ENCODE measurements around the gene FAM204A.

The FAM204A gene

DNA sequence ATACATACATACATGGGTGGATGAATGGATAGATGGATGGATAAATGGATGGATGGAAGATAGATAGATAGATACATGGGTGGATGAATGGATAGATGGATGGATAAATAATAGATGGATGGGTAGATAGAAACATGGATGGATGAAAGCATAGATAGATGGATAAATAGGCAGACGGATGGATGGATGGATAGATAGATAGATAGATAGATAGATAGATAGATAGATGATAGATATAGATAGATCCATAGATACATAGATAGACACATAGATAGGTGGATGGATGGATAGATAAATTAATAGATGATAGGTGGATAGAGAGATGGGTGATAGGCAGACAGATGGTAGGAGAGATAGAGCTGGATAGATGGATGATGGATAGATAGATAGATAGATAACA lies 68.5 kb downstream of the FAM204A start:
- Histone ChIP-seq H3K4ac (ENCODE audit: low read length) (no peak overlapping the region), H3K4me1 (ENCODE audit: control insufficient read depth in 2 of 2, insufficient read depth in 1 of 2, low read depth in 1 of 2, low read length in 2 of 2) (peaks cover 3 to 7% of the 10 kb centered on the region in 2 donors), H2AK5ac (ENCODE audit: low read depth, low read length) (no peak overlapping the region), H2BK15ac (ENCODE audit: low read length) (no peak overlapping the region), H3K18ac (ENCODE audit: low read length) (no peak overlapping the region), H3K14ac (ENCODE audit: low read length) (no peak overlapping the region), H3K36me3 (replicated peaks in 1 of 2; ENCODE audit: control insufficient read depth in 2 of 2, insufficient read depth in 2 of 2, low read length in 2 of 2) (peaks cover 0 to 1% of the 10 kb centered on the region in 2 donors), H2BK120ac (ENCODE audit: low read depth, low read length) (no peak overlapping the region), H3K27ac (replicated peaks; ENCODE audit: low read length) (no peak overlapping the region), H2BK5ac (ENCODE audit: low read length) (no peak overlapping the region), H4K8ac (ENCODE audit: low read depth, low read length) (no peak overlapping the region), H2AFZ (ENCODE audit: low read length) (no peak overlapping the region), H3K4me3 (ENCODE audit: low read length in 2 of 2) (no peak overlapping the region), H3K9ac (ENCODE audit: low read depth, low read length, poor library complexity) (no peak overlapping the region), H4K91ac (ENCODE audit: low read depth, low read length, poor library complexity) (no peak overlapping the region), H3K9me3 (replicated peaks in 1 of 2; ENCODE audit: control insufficient read depth in 2 of 2, insufficient read depth in 1 of 2, low read depth in 1 of 2, low read length in 2 of 2) (peaks cover 0 to 5% of the 10 kb centered on the region in 2 donors), H3K79me1 (ENCODE audit: low read depth, low read length) (no peaks in the 10 kb centered on the region), H3K23ac (ENCODE audit: low read depth, low read length, poor library complexity) (no peak overlapping the region), H2BK12ac (ENCODE audit: low read length) (no peak overlapping the region), H3K27me3 (ENCODE audit: control insufficient read depth in 3 of 3, insufficient read depth in 3 of 3, low read depth in 1 of 3, low read length in 3 of 3) (peaks cover 0 to 37% (median 0%) of the 10 kb centered on the region in 3 experiments), H3K4me2 (ENCODE audit: insufficient read depth, low read length, poor library complexity, severe bottlenecking) (no peak overlapping the region)
- no peak for DNase-seq (ENCODE audit: low spot score)
- no CpG with 5 or more reads among the region's 1 CpG for WGBS, 2 donors (ENCODE audit: extremely low coverage in 2 of 2, insufficient read length in 2 of 2, insufficient replicate concordance in 1 of 2)

DNA sequence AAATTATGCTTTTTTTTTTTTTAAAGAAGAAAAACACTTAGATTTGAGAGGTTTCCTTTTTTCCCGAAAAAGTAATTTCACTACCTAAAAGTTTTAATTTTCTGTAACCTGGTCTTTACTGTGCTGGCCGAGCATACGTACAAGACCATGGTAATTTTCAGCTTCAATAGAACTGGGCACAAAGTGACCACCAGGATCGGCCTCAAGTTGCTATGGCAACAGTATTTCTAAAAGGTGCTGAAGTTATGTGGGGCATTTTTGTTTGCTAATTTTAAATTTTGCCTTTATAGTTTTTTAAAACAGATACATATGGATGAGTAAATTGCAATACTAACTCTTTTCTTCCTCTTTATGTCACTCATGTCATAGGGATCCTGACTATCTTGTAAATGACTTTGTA lies 69.4 kb downstream of the FAM204A start:
- Histone ChIP-seq H3K9ac (ENCODE audit: low read depth, low read length, poor library complexity) (no peak overlapping the region), H3K4me2 (ENCODE audit: insufficient read depth, low read length, poor library complexity, severe bottlenecking) (no peak overlapping the region), H3K14ac (ENCODE audit: low read length) (no peak overlapping the region), H3K27me3 (ENCODE audit: control insufficient read depth in 3 of 3, insufficient read depth in 3 of 3, low read depth in 1 of 3, low read length in 3 of 3) (peaks cover 0 to 44% (median 0%) of the 10 kb centered on the region in 3 experiments), H3K4ac (ENCODE audit: low read length) (no peak overlapping the region), H2BK5ac (ENCODE audit: low read length) (no peak overlapping the region), H2BK15ac (ENCODE audit: low read length) (no peak overlapping the region), H2BK120ac (ENCODE audit: low read depth, low read length) (no peak overlapping the region), H4K8ac (ENCODE audit: low read depth, low read length) (no peak overlapping the region), H3K4me3 (ENCODE audit: low read length in 2 of 2) (no peak overlapping the region), H2BK12ac (ENCODE audit: low read length) (no peak overlapping the region), H2AFZ (ENCODE audit: low read length) (peak overlapping the region; percentile 82), H3K23ac (ENCODE audit: low read depth, low read length, poor library complexity) (no peak overlapping the region), H3K9me3 (replicated peaks in 1 of 2; ENCODE audit: control insufficient read depth in 2 of 2, insufficient read depth in 1 of 2, low read depth in 1 of 2, low read length in 2 of 2) (peaks cover 0 to 1% of the 10 kb centered on the region in 2 donors), H2AK5ac (ENCODE audit: low read depth, low read length) (no peak overlapping the region), H3K27ac (replicated peaks; ENCODE audit: low read length) (no peak overlapping the region), H3K79me1 (ENCODE audit: low read depth, low read length) (no peaks in the 10 kb centered on the region), H4K91ac (ENCODE audit: low read depth, low read length, poor library complexity) (no peak overlapping the region), H3K36me3 (replicated peaks in 1 of 2; ENCODE audit: control insufficient read depth in 2 of 2, insufficient read depth in 2 of 2, low read length in 2 of 2) (peaks cover 0 to under 1% of the 10 kb centered on the region in 2 donors), H3K18ac (ENCODE audit: low read length) (no peak overlapping the region), H3K4me1 (ENCODE audit: control insufficient read depth in 2 of 2, insufficient read depth in 1 of 2, low read depth in 1 of 2, low read length in 2 of 2) (peaks cover 3 to 7% of the 10 kb centered on the region in 2 donors)
- no CpG with 5 or more reads among the region's 4 CpGs for WGBS, 2 donors (ENCODE audit: extremely low coverage in 2 of 2, insufficient read length in 2 of 2, insufficient replicate concordance in 1 of 2)
- no peak for DNase-seq (ENCODE audit: low spot score)

DNA sequence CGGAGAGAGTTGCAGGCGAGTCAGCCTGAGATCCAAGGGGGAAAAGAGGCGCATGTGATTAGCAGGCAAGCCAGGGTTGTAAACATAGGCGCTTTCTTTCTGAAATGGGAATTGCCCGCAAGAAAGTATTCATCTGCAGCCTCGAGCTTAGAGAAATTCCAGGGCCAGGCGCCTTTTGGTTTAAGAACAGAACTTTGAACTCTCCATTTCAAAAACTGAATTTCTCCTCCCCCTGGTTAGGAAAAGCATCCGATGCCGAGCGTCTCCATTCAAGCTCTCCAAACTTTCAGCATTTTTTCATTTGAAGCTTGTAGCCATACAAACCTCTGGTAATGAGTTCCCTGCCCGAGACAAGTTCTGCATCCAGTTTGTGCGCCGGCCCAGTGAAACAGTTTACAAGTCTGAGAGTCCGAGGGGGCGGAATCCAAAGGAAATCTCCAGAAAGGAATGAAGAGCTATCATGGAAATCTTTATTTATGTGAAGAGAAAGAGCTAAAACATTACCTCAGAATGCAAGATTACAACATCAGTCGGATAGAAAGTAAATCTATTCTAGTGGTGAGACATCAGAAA lies 69.9 kb downstream of the FAM204A start:
- H2AK5ac ChIP-seq (ENCODE audit: low read depth, low read length), result no peak overlapping the region
- H3K4me1 ChIP-seq (ENCODE audit: control insufficient read depth in 2 of 2, insufficient read depth in 1 of 2, low read depth in 1 of 2, low read length in 2 of 2), result peaks cover 3 to 7% of the 10 kb centered on the region in 2 donors
- no peaks in the 10 kb centered on the region for H3K36me3 ChIP-seq (replicated peaks in 1 of 2; ENCODE audit: control insufficient read depth in 2 of 2, insufficient read depth in 2 of 2, low read length in 2 of 2)
- no peak overlapping the region for H4K8ac ChIP-seq (ENCODE audit: low read depth, low read length)
- H3K27me3 ChIP-seq (ENCODE audit: control insufficient read depth in 3 of 3, insufficient read depth in 3 of 3, low read depth in 1 of 3, low read length in 3 of 3), result peaks cover 0 to 47% (median 0%) of the 10 kb centered on the region in 3 experiments
- no peak overlapping the region for H3K9ac ChIP-seq (ENCODE audit: low read depth, low read length, poor library complexity)
- H4K91ac ChIP-seq (ENCODE audit: low read depth, low read length, poor library complexity), result no peak overlapping the region
- no CpG with 5 or more reads among the region's 16 CpGs for WGBS, 2 donors (ENCODE audit: extremely low coverage in 2 of 2, insufficient read length in 2 of 2, insufficient replicate concordance in 1 of 2)
- no peak overlapping the region for H3K23ac ChIP-seq (ENCODE audit: low read depth, low read length, poor library complexity)
- H2BK5ac ChIP-seq (ENCODE audit: low read length), result no peak overlapping the region
- H2BK12ac ChIP-seq (ENCODE audit: low read length), result no peak overlapping the region
- no peak for DNase-seq (ENCODE audit: low spot score)
- H3K14ac ChIP-seq (ENCODE audit: low read length), result no peak overlapping the region
- no peaks in the 10 kb centered on the region for H3K9me3 ChIP-seq (replicated peaks in 1 of 2; ENCODE audit: control insufficient read depth in 2 of 2, insufficient read depth in 1 of 2, low read depth in 1 of 2, low read length in 2 of 2)
- no peak overlapping the region for H3K4ac ChIP-seq (ENCODE audit: low read length)
- peak overlapping the region; percentile 69 for H3K27ac ChIP-seq (replicated peaks; ENCODE audit: low read length)
- no peaks in the 10 kb centered on the region for H3K79me1 ChIP-seq (ENCODE audit: low read depth, low read length)
- H3K4me2 ChIP-seq (ENCODE audit: insufficient read depth, low read length, poor library complexity, severe bottlenecking), result no peak overlapping the region
- no peak overlapping the region for H3K18ac ChIP-seq (ENCODE audit: low read length)
- peak overlapping the region; percentile 82 for H2AFZ ChIP-seq (ENCODE audit: low read length)
- H3K4me3 ChIP-seq (ENCODE audit: low read length in 2 of 2), result peak overlapping the region in 1 of 2 donors; percentile 5
- no peak overlapping the region for H2BK15ac ChIP-seq (ENCODE audit: low read length)
- no peak overlapping the region for H2BK120ac ChIP-seq (ENCODE audit: low read depth, low read length)

GRCh38 chr10:118271671-118272070 lies 70.5 kb downstream of the FAM204A start:
- Histone ChIP-seq H2BK5ac (ENCODE audit: low read length) (no peak overlapping the region), H2BK120ac (ENCODE audit: low read depth, low read length) (no peak overlapping the region), H2AK5ac (ENCODE audit: low read depth, low read length) (no peak overlapping the region), H3K9ac (ENCODE audit: low read depth, low read length, poor library complexity) (no peak overlapping the region), H3K79me1 (ENCODE audit: low read depth, low read length) (no peaks in the 10 kb centered on the region), H3K4me1 (ENCODE audit: control insufficient read depth in 2 of 2, insufficient read depth in 1 of 2, low read depth in 1 of 2, low read length in 2 of 2) (peaks cover 3 to 7% of the 10 kb centered on the region in 2 donors), H3K14ac (ENCODE audit: low read length) (no peak overlapping the region), H3K4ac (ENCODE audit: low read length) (no peak overlapping the region), H4K91ac (ENCODE audit: low read depth, low read length, poor library complexity) (no peak overlapping the region), H3K27ac (replicated peaks; ENCODE audit: low read length) (peak overlapping the region; percentile 69), H3K27me3 (ENCODE audit: control insufficient read depth in 3 of 3, insufficient read depth in 3 of 3, low read depth in 1 of 3, low read length in 3 of 3) (peaks cover 0 to 49% (median 0%) of the 10 kb centered on the region in 3 experiments), H3K18ac (ENCODE audit: low read length) (no peak overlapping the region), H2BK12ac (ENCODE audit: low read length) (no peak overlapping the region), H4K8ac (ENCODE audit: low read depth, low read length) (no peak overlapping the region), H2BK15ac (ENCODE audit: low read length) (no peak overlapping the region), H3K4me3 (ENCODE audit: low read length in 2 of 2) (peak overlapping the region in 1 of 2 donors; percentile 5), H3K4me2 (ENCODE audit: insufficient read depth, low read length, poor library complexity, severe bottlenecking) (no peak overlapping the region), H3K23ac (ENCODE audit: low read depth, low read length, poor library complexity) (no peak overlapping the region), H2AFZ (ENCODE audit: low read length) (peak overlapping the region; percentile 82), H3K36me3 (replicated peaks in 1 of 2; ENCODE audit: control insufficient read depth in 2 of 2, insufficient read depth in 2 of 2, low read length in 2 of 2) (no peaks in the 10 kb centered on the region), H3K9me3 (replicated peaks in 1 of 2; ENCODE audit: control insufficient read depth in 2 of 2, insufficient read depth in 1 of 2, low read depth in 1 of 2, low read length in 2 of 2) (no peaks in the 10 kb centered on the region)
- no peak for DNase-seq (ENCODE audit: low spot score)
- WGBS, 2 donors (ENCODE audit: extremely low coverage in 2 of 2, insufficient read length in 2 of 2, insufficient replicate concordance in 1 of 2), result no CpG with 5 or more reads among the region's 5 CpGs

Data from neuronal stem cell (in vitro differentiated cells).